A549 (cell line): ENCODE data around the gene RBM39. TPM values are rescaled to one million over a fixed set of nuclear protein-coding genes. Genes with fewer than 3 reads are reported as not detected.

Source experiments
- ATAC-seq, 2 experiments: fragments of 200-7000 bp in 1 of 2; fragments of >200 bp in 1 of 2; cut with Nextera tagmentation in 1 of 2; cut with Tn5 transposase in 1 of 2; 3 replicates each; pipeline versions ENCODE4 v1.8.0 to v1.9.1; 2018 to 2020; ENCODE audit warnings: mild to moderate bottlenecking in 1 of 2, moderate library complexity in 1 of 2
- CTCF ChIA-PET: fragments of 300-600 bp; sonication (Branson Sonifier 250); formaldehyde crosslinking; extraction: SDS; loops from one replicate; lab custom pipeline; 2021; ENCODE audit warnings: antibody characterized with exemption, inconsistent platforms; lab: Yijun Ruan, JAX
- POLR2A ChIA-PET: fragments of 350-600 bp; formaldehyde crosslinking; extraction: SDS; loops from one replicate; lab custom pipeline; 2021; ENCODE audit warnings: antibody characterized with exemption, inconsistent platforms; lab: Yijun Ruan, JAX
- DNase-seq, 2 experiments: peaks; one replicate each; pipeline versions ENCODE4 v3.0.0 to v3.0.0-alpha.2; 2011 to 2016; ENCODE audit warnings: low read depth in 1 of 2, low spot score in 1 of 2
- FAIRE-seq: peaks from 2 replicates; lab custom pipeline; 2011; peaks lifted over from hg19 to GRCh38; lab: Jason Lieb, UNC
- H3K27ac ChIP-seq, 2 experiments: fragments of >200 bp; sonication (Bioruptor Twin); formaldehyde crosslinking; 3 replicates each; pipeline ENCODE4 v1.5.1; 2016 to 2017
- H3K4me1 ChIP-seq: fragments of >200 bp; sonication (Bioruptor Twin); formaldehyde crosslinking; 3 replicates; pipeline ENCODE4 v1.6.1; 2016
- H3K4me2 ChIP-seq: fragments of >200 bp; sonication (Bioruptor Twin); formaldehyde crosslinking; 3 replicates; pipeline ENCODE4 v1.6.1; 2016
- H3K4me3 ChIP-seq: fragments of >200 bp; sonication (Bioruptor Twin); formaldehyde crosslinking; 3 replicates; pipeline ENCODE4 v1.5.1; 2016
- H3K9me3 ChIP-seq: fragments of >200 bp; sonication (Bioruptor Twin); formaldehyde crosslinking; 3 replicates; pipeline ENCODE4 v1.6.1; 2016
- CHD2 ChIP-seq: fragments of 150-350 bp; IDR thresholded peaks from 2 replicates; pipeline ENCODE4 v1.6.1; 2014; ENCODE audit warnings: low read length; ENCODE audit not compliant: partially characterized antibody
- EHF ChIP-seq: fragments of 250-450 bp; sonication (Bioruptor Pico); IDR thresholded peaks from 2 replicates; pipeline ENCODE4 v1.5.0; 2020; ENCODE audit warnings: mild to moderate bottlenecking
- HDAC2 ChIP-seq: fragments of 200-600 bp; sonication (generic); IDR thresholded peaks from 2 replicates; pipeline ENCODE4 v1.6.1; 2016
- MAFK ChIP-seq: fragments of 450-650 bp; IDR thresholded peaks from 2 replicates; pipeline ENCODE4 v1.6.1; 2014; ENCODE audit not compliant: partially characterized antibody
- MAZ ChIP-seq: fragments of 150-350 bp; IDR thresholded peaks from 2 replicates; pipeline ENCODE4 v1.6.1; 2014; ENCODE audit warnings: antibody characterized with exemption, low read depth, low read length, borderline replicate concordance
- RAD21 ChIP-seq, 2 experiments: fragments of >200 bp in 1 of 2; sonication (Bioruptor Twin) in 1 of 2; formaldehyde crosslinking in 1 of 2; IDR thresholded peaks in 1 of 2; conservative IDR thresholded peaks in 1 of 2; 2 replicates in 1 of 2; 3 replicates in 1 of 2; pipeline ENCODE4 v1.6.1; 2012 to 2018; ENCODE audit warnings: inconsistent platforms in 1 of 2
- SMC3 ChIP-seq: fragments of >200 bp; sonication (Bioruptor Twin); formaldehyde crosslinking; IDR thresholded peaks from 3 replicates; pipeline ENCODE4 v1.6.1; 2018; ENCODE audit warnings: inconsistent platforms
- SREBF2 ChIP-seq: fragments of 450-650 bp; IDR thresholded peaks from 2 replicates; pipeline ENCODE4 v1.6.1; 2014; ENCODE audit warnings: mild to moderate bottlenecking, moderate library complexity
- TFCP2L1 ChIP-seq: fragments of 250-450 bp; sonication (Bioruptor Pico); IDR thresholded peaks from 2 replicates; pipeline ENCODE4 v1.5.0; 2021; ENCODE audit warnings: mild to moderate bottlenecking
- WGBS: methylation state at CpG from one replicate; pipeline ENCODE4 v1.1.6; 2017; ENCODE audit errors: missing lambda C conversion rate; 5-methylcytosine and 5-hydroxymethylcytosine counted together
- polyA plus RNA-seq, 4 experiments: library from polyadenylated mRNA; depleted of rRNA in 3 of 4; stranded (reverse); fragments of >200 nt; fragmentation: RNase III in 1 of 4; extraction: RNeasy Plus Mini Kit Qiagen cat#74134 plus additional on column Dnase treatment in 1 of 4; gene quantifications; 2 replicates in 3 of 4; 3 replicates in 1 of 4; pipeline ENCODE4 v1.2.3, GENCODE V29; 2011 to 2017
- small RNA-seq, 6 experiments: library from RNA; depleted of rRNA; stranded (forward); fragments of <200 nt; gene quantifications; one replicate each; pipeline ENCODE3, GENCODE V24; 2012
- TF ChIP-seq, protein P1 (sequence below): fragments of 200-600 bp; sonication (generic); IDR thresholded peaks from 2 replicates; pipeline ENCODE4 v1.6.1; 2016; ENCODE audit warnings: antibody characterized with exemption, mild to moderate bottlenecking, moderate library complexity
- TF ChIP-seq, protein P2 (sequence below): fragments of >200 bp; sonication (Bioruptor Twin); formaldehyde crosslinking; IDR thresholded peaks from 2 replicates; pipeline ENCODE4 v1.6.1; 2016
- TF ChIP-seq, protein P3 (sequence below): IDR thresholded peaks from 2 replicates; pipeline ENCODE4 v1.6.1; 2012
- TF ChIP-seq, protein P4 (sequence below): fragments of 250-450 bp; sonication (Bioruptor Pico); IDR thresholded peaks from 2 replicates; pipeline ENCODE4 v1.5.0; 2020; ENCODE audit warnings: low read depth, mild to moderate bottlenecking, moderate library complexity
- TF ChIP-seq, protein P5 (sequence below): IDR thresholded peaks from 2 replicates; pipeline ENCODE4 v1.6.1; 2012; ENCODE audit warnings: low read depth, borderline replicate concordance

RBM39 gene
- polyA plus RNA-seq, 2 of the 4 experiments (the other 2 are of a cell fraction) = 127 to 212 TPM

DNA sequence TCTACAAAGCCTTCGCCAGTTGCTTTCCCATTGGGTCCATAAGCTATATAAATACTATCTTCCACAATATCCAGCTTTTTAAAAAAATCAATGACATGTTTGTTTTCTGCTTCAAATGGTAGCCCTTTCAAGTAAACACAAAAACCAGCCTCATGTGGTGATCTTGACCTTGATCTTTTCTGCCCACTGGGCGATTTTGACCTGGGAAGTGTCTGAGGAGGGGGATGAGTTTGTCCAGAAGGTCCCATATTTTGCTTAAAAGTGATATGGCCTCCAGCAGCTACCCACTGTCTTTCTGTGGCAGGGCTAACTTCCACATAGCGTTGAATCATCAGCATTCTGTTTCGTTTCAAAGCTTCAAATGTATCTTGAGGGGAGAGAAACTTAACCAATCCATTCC, 88.2 kb downstream of the RBM39 start:
- Histone ChIP-seq H3K4me3 (no peak overlapping the region), H3K4me2 (no peak overlapping the region), H3K4me1 (no peaks in the 10 kb centered on the region; the same call in 2 of the 3 replicates), H3K27ac (no peak overlapping the region), H3K9me3 (no peaks in the 10 kb centered on the region)
- no peak for FAIRE-seq
- TF ChIP-seq MAFK (no peak), TFCP2L1 (no peak), CHD2 (no peak), HDAC2 (no peak), SMC3 (no peak), EHF (CRISPR knock-in tag) (no peak), MAZ (no peak), RAD21 (conservative IDR thresholded peaks at IDR 0.05 in 1 of 2, IDR thresholded peaks at IDR 0.05 in 1 of 2) (no peak), SREBF2 (no peak)
- TF ChIP-seq, protein P1, sequence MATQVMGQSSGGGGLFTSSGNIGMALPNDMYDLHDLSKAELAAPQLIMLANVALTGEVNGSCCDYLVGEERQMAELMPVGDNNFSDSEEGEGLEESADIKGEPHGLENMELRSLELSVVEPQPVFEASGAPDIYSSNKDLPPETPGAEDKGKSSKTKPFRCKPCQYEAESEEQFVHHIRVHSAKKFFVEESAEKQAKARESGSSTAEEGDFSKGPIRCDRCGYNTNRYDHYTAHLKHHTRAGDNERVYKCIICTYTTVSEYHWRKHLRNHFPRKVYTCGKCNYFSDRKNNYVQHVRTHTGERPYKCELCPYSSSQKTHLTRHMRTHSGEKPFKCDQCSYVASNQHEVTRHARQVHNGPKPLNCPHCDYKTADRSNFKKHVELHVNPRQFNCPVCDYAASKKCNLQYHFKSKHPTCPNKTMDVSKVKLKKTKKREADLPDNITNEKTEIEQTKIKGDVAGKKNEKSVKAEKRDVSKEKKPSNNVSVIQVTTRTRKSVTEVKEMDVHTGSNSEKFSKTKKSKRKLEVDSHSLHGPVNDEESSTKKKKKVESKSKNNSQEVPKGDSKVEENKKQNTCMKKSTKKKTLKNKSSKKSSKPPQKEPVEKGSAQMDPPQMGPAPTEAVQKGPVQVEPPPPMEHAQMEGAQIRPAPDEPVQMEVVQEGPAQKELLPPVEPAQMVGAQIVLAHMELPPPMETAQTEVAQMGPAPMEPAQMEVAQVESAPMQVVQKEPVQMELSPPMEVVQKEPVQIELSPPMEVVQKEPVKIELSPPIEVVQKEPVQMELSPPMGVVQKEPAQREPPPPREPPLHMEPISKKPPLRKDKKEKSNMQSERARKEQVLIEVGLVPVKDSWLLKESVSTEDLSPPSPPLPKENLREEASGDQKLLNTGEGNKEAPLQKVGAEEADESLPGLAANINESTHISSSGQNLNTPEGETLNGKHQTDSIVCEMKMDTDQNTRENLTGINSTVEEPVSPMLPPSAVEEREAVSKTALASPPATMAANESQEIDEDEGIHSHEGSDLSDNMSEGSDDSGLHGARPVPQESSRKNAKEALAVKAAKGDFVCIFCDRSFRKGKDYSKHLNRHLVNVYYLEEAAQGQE = no peak
- TF ChIP-seq, protein P2, sequence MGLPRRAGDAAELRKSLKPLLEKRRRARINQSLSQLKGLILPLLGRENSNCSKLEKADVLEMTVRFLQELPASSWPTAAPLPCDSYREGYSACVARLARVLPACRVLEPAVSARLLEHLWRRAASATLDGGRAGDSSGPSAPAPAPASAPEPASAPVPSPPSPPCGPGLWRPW = no peak
- TF ChIP-seq, protein P3, sequence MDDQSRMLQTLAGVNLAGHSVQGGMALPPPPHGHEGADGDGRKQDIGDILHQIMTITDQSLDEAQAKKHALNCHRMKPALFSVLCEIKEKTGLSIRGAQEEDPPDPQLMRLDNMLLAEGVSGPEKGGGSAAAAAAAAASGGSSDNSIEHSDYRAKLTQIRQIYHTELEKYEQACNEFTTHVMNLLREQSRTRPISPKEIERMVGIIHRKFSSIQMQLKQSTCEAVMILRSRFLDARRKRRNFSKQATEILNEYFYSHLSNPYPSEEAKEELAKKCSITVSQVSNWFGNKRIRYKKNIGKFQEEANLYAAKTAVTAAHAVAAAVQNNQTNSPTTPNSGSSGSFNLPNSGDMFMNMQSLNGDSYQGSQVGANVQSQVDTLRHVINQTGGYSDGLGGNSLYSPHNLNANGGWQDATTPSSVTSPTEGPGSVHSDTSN = no peak
- TF ChIP-seq, protein P4, sequence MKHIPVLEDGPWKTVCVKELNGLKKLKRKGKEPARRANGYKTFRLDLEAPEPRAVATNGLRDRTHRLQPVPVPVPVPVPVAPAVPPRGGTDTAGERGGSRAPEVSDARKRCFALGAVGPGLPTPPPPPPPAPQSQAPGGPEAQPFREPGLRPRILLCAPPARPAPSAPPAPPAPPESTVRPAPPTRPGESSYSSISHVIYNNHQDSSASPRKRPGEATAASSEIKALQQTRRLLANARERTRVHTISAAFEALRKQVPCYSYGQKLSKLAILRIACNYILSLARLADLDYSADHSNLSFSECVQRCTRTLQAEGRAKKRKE (CRISPR knock-in tag) = no peak
- TF ChIP-seq, protein P5, sequence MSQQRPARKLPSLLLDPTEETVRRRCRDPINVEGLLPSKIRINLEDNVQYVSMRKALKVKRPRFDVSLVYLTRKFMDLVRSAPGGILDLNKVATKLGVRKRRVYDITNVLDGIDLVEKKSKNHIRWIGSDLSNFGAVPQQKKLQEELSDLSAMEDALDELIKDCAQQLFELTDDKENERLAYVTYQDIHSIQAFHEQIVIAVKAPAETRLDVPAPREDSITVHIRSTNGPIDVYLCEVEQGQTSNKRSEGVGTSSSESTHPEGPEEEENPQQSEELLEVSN = no peak
- ChIA-PET CTCF (interaction anchor here (0.9 to 2.3 kb wide), 3 partner anchors 18 to 47 kb away, joined by 3 to 8 read pairs (median 3); no protein-coding TSS in a partner anchor), POLR2A (no interaction called here)
- WGBS = 95% methylated on average over 4 of the region's 4 CpGs
- DNase-seq = no peak
- ATAC-seq = no peak

Small RNA genes within 50 kb of the gene (small RNA-seq; reads per million reads assigned to genes)
- 0 reads per million in 6 experiments for gene RF00026

Other genes with a start within 250 kb of the RBM39 start
- not detected in 2 replicates for gene C20orf173, start 212.6 kb downstream of the RBM39 start, polyA plus RNA-seq (2011; rRNA removed)
- gene C20orf173, start 212.6 kb downstream of the RBM39 start, polyA plus RNA-seq (2017; fragmentation: RNase III; extraction: RNeasy Plus Mini Kit Qiagen cat#74134 plus additional on column Dnase treatment) = not detected in 3 replicates
- 343 and 379 TPM in 2 replicates for gene ERGIC3, start 200.2 kb downstream of the RBM39 start, polyA plus RNA-seq (2011; rRNA removed)
- 228 to 252 TPM (median 239 TPM) in 3 replicates for gene ERGIC3, start 200.2 kb downstream of the RBM39 start, polyA plus RNA-seq (2017; fragmentation: RNase III; extraction: RNeasy Plus Mini Kit Qiagen cat#74134 plus additional on column Dnase treatment)
- 5.0 and 7.9 TPM in 2 replicates for gene SPAG4, start 126.4 kb downstream of the RBM39 start, polyA plus RNA-seq (2011; rRNA removed)
- gene SPAG4, start 126.4 kb downstream of the RBM39 start, polyA plus RNA-seq (2017; fragmentation: RNase III; extraction: RNeasy Plus Mini Kit Qiagen cat#74134 plus additional on column Dnase treatment) = 2.6 to 4.6 TPM (median 4.4 TPM) in 3 replicates
- 180 and 199 TPM in 2 replicates for gene CPNE1, start 77.4 kb downstream of the RBM39 start, polyA plus RNA-seq (2011; rRNA removed)
- 210 to 244 TPM (median 239 TPM) in 3 replicates for gene CPNE1, start 77.4 kb downstream of the RBM39 start, polyA plus RNA-seq (2017; fragmentation: RNase III; extraction: RNeasy Plus Mini Kit Qiagen cat#74134 plus additional on column Dnase treatment)
- 92.9 and 119 TPM in 2 replicates for gene RBM12, start 77.4 kb downstream of the RBM39 start, polyA plus RNA-seq (2011; rRNA removed)
- gene RBM12, start 77.4 kb downstream of the RBM39 start, polyA plus RNA-seq (2017; fragmentation: RNase III; extraction: RNeasy Plus Mini Kit Qiagen cat#74134 plus additional on column Dnase treatment) = 49.0 to 50.9 TPM (median 49.9 TPM) in 3 replicates
- 50.5 and 72.0 TPM in 2 replicates for gene NFS1, start 42.9 kb downstream of the RBM39 start, polyA plus RNA-seq (2011; rRNA removed)
- 39.2 to 44.0 TPM (median 39.5 TPM) in 3 replicates for gene NFS1, start 42.9 kb downstream of the RBM39 start, polyA plus RNA-seq (2017; fragmentation: RNase III; extraction: RNeasy Plus Mini Kit Qiagen cat#74134 plus additional on column Dnase treatment)
- gene ROMO1, start 42.9 kb downstream of the RBM39 start, polyA plus RNA-seq (2011; rRNA removed) = 201 and 204 TPM in 2 replicates
- gene ROMO1, start 42.9 kb downstream of the RBM39 start, polyA plus RNA-seq (2017; fragmentation: RNase III; extraction: RNeasy Plus Mini Kit Qiagen cat#74134 plus additional on column Dnase treatment) = 365 to 430 TPM (median 425 TPM) in 3 replicates
- 27.9 and 32.8 TPM in 2 replicates for gene PHF20, start 29.8 kb upstream of the RBM39 start, polyA plus RNA-seq (2011; rRNA removed)
- 23.8 to 24.9 TPM (median 24.0 TPM) in 3 replicates for gene PHF20, start 29.8 kb upstream of the RBM39 start, polyA plus RNA-seq (2017; fragmentation: RNase III; extraction: RNeasy Plus Mini Kit Qiagen cat#74134 plus additional on column Dnase treatment)
- gene SCAND1, start 212.2 kb upstream of the RBM39 start, polyA plus RNA-seq (2011; rRNA removed) = 9.1 and 10.2 TPM in 2 replicates
- gene SCAND1, start 212.2 kb upstream of the RBM39 start, polyA plus RNA-seq (2017; fragmentation: RNase III; extraction: RNeasy Plus Mini Kit Qiagen cat#74134 plus additional on column Dnase treatment) = 59.2 to 72.2 TPM (median 68.0 TPM) in 3 replicates
- gene CNBD2, start 226.3 kb upstream of the RBM39 start, polyA plus RNA-seq (2011; rRNA removed) = 4.3 and 5.1 TPM in 2 replicates
- 5.0 to 5.4 TPM (median 5.2 TPM) in 3 replicates for gene CNBD2, start 226.3 kb upstream of the RBM39 start, polyA plus RNA-seq (2017; fragmentation: RNase III; extraction: RNeasy Plus Mini Kit Qiagen cat#74134 plus additional on column Dnase treatment)